Fibroblast of lung (primary cell): ENCODE data around the gene GRIN2A. TPM values are rescaled to one million over a fixed set of nuclear protein-coding genes. Genes with fewer than 3 reads are reported as not detected.
A peak's percentile ranks its signal among the peaks of the same experiment; 100 is the strongest.

Experiments used
- DNase-seq, 2 donors: peaks; one replicate each; pipeline versions ENCODE4 v3.0.0 to v3.0.0-alpha.2; 2010; ENCODE audit warnings: low read depth in 2 of 2
- H2AFZ ChIP-seq: 2 replicates; pipeline ENCODE4 v1.5.1; 2012; ENCODE audit warnings: low read length, control low read depth, inconsistent platforms
- H3K27ac ChIP-seq: 2 replicates; pipeline ENCODE4 v1.5.1; 2011; ENCODE audit warnings: low read length, control low read depth; ENCODE audit not compliant: insufficient read depth
- H3K27me3 ChIP-seq: 2 replicates; pipeline ENCODE4 v1.5.1; 2011; ENCODE audit warnings: mild to moderate bottlenecking, low read length; ENCODE audit not compliant: control insufficient read depth, insufficient read depth
- H3K36me3 ChIP-seq: 2 replicates; pipeline ENCODE4 v1.5.1; 2011; ENCODE audit warnings: low read length; ENCODE audit not compliant: control insufficient read depth, insufficient read depth
- H3K4me1 ChIP-seq: 2 replicates; pipeline ENCODE4 v1.5.1; 2011; ENCODE audit warnings: low read length; ENCODE audit not compliant: control insufficient read depth, insufficient read depth; ENCODE audit errors: extremely low read depth
- H3K4me2 ChIP-seq: 2 replicates; pipeline ENCODE4 v1.5.1; 2011; ENCODE audit warnings: low read length, control low read depth; ENCODE audit not compliant: insufficient read depth; ENCODE audit errors: extremely low read depth
- H3K4me3 ChIP-seq, 4 experiments: fragments of 200-600 bp in 1 of 4; sonication (generic) in 1 of 4; replicated peaks in 1 of 4; 2 replicates each; pipeline ENCODE4 v1.5.1; 2011 to 2016; ENCODE audit warnings: low read length in 4 of 4, low read depth in 3 of 4, mild to moderate bottlenecking in 3 of 4, control low read depth in 2 of 4, inconsistent platforms in 1 of 4, mixed read lengths in 1 of 4; ENCODE audit not compliant: insufficient read depth in 1 of 4; ENCODE audit errors: control extremely low read depth in 1 of 4
- H3K79me2 ChIP-seq: 2 replicates; pipeline ENCODE4 v1.5.1; 2012; ENCODE audit warnings: mild to moderate bottlenecking, low read length, inconsistent platforms; ENCODE audit not compliant: control insufficient read depth, insufficient read depth
- H3K9ac ChIP-seq: 2 replicates; pipeline ENCODE4 v1.5.1; 2011; ENCODE audit warnings: mild to moderate bottlenecking, low read length, control low read depth; ENCODE audit not compliant: insufficient read depth
- H3K9me3 ChIP-seq: 2 replicates; pipeline ENCODE4 v1.5.1; 2012; ENCODE audit warnings: low read depth, low read length; ENCODE audit not compliant: control insufficient read depth, insufficient read depth
- H4K20me1 ChIP-seq: 2 replicates; pipeline ENCODE4 v1.5.1; 2011; ENCODE audit warnings: low read length; ENCODE audit not compliant: control insufficient read depth, insufficient read depth; ENCODE audit errors: extremely low read depth
- CTCF ChIP-seq, 2 donors: IDR thresholded peaks in 1 of 2; conservative IDR thresholded peaks in 1 of 2; 1 replicate in 1 of 2; 2 replicates in 1 of 2; pipeline ENCODE4 v1.5.1; 2011 to 2012; ENCODE audit warnings: low read length in 2 of 2, control low read depth in 1 of 2, inconsistent platforms in 1 of 2, low read depth in 1 of 2, mild to moderate bottlenecking in 1 of 2
- EZH2 ChIP-seq: IDR thresholded peaks from 2 replicates; pipeline ENCODE4 v1.5.1; 2012; ENCODE audit warnings: low read length, control low read depth, mild to moderate bottlenecking; ENCODE audit errors: missing control alignments
- polyA plus RNA-seq, 2 donors: library from polyadenylated mRNA; depleted of rRNA in 1 of 2; stranded (reverse) in 1 of 2; unstranded in 1 of 2; fragments of >200 nt; gene quantifications; 2 replicates each; pipeline ENCODE4 v1.2.1, GENCODE V29; 2011 to 2012; ENCODE audit warnings: missing spikeins in 1 of 2
- total RNA-seq: library from RNA; depleted of rRNA; stranded (reverse); fragments of >200 nt; gene quantifications from 2 replicates; pipeline ENCODE4 v1.2.1, GENCODE V29; 2014

GRIN2A gene
- total and polyA plus RNA-seq, 2 donors (not counting 1 experiment from before 2014, with no cell fraction given): 0.15 to 0.33 TPM

GRCh38 chr16:10003486-10003885 is 178.7 kb downstream of the GRIN2A start:
- peak in 1 of 2 donors; percentile 55 for DNase-seq
- Histone ChIP-seq H2AFZ (no peak overlapping the region), H4K20me1 (no peaks in the 10 kb centered on the region), H3K9ac (no peak overlapping the region), H3K4me3 (no peak overlapping the region), H3K36me3 (no peaks in the 10 kb centered on the region), H3K4me1 (no peaks in the 10 kb centered on the region), H3K27me3 (no peaks in the 10 kb centered on the region), H3K79me2 (no peaks in the 10 kb centered on the region), H3K9me3 (no peaks in the 10 kb centered on the region), H3K4me2 (no peak overlapping the region), H3K27ac (no peak overlapping the region)
- no peak for TF ChIP-seq EZH2
- TF ChIP-seq CTCF (conservative IDR thresholded peaks at IDR 0.05 in 1 of 2, IDR thresholded peaks at IDR 0.05 in 1 of 2; ENCODE audit: low read depth in 1 of 2, low read length in 2 of 2): no peak

- Histone ChIP-seq H3K79me2 (no peaks in the 10 kb centered on the region), H3K9ac (no peak overlapping the region), H3K27ac (no peak overlapping the region), H3K4me1 (no peaks in the 10 kb centered on the region), H3K36me3 (no peaks in the 10 kb centered on the region), H4K20me1 (no peaks in the 10 kb centered on the region), H3K27me3 (no peaks in the 10 kb centered on the region), H3K4me2 (no peak overlapping the region), H2AFZ (no peak overlapping the region), H3K9me3 (no peaks in the 10 kb centered on the region), H3K4me3 (no peak overlapping the region)
- DNase-seq: no peak
- TF ChIP-seq EZH2 (no peak), CTCF (conservative IDR thresholded peaks at IDR 0.05 in 1 of 2, IDR thresholded peaks at IDR 0.05 in 1 of 2; ENCODE audit: low read depth in 1 of 2, low read length in 2 of 2) (no peak)
Measured at GRCh38 chr16:10001258-10001775, 180.9 kb downstream of the GRIN2A start.

GRCh38 chr16:9996221-9996620 is 186.0 kb downstream of the GRIN2A start:
- no peaks in the 10 kb centered on the region for H3K9me3 ChIP-seq
- no peaks in the 10 kb centered on the region for H3K27me3 ChIP-seq
- no peaks in the 10 kb centered on the region for H3K36me3 ChIP-seq
- H4K20me1 ChIP-seq: no peaks in the 10 kb centered on the region
- H3K4me3 ChIP-seq: no peak overlapping the region
- no peak overlapping the region for H3K4me2 ChIP-seq
- peak in 1 of 2 donors; percentile 56 for DNase-seq
- H3K27ac ChIP-seq: no peak overlapping the region
- no peaks in the 10 kb centered on the region for H3K79me2 ChIP-seq
- H3K9ac ChIP-seq: no peak overlapping the region
- TF ChIP-seq CTCF (conservative IDR thresholded peaks at IDR 0.05 in 1 of 2, IDR thresholded peaks at IDR 0.05 in 1 of 2; ENCODE audit: low read depth in 1 of 2, low read length in 2 of 2) (no peak), EZH2 (no peak)
- H2AFZ ChIP-seq: no peak overlapping the region
- no peaks in the 10 kb centered on the region for H3K4me1 ChIP-seq
